GM12892 (cell line): Measurements from ENCODE around the gene MPPE1.

Source experiments
- POLR2A ChIP-seq: IDR thresholded peaks from 2 replicates; pipeline ENCODE4 v1.6.1; 2011; ENCODE audit warnings: low read depth, low read length, control low read depth
- POLR2AphosphoS5 ChIP-seq: IDR thresholded peaks from 2 replicates; pipeline ENCODE4 v1.6.1; 2011; ENCODE audit warnings: low read depth, low read length, control low read depth

DNA sequence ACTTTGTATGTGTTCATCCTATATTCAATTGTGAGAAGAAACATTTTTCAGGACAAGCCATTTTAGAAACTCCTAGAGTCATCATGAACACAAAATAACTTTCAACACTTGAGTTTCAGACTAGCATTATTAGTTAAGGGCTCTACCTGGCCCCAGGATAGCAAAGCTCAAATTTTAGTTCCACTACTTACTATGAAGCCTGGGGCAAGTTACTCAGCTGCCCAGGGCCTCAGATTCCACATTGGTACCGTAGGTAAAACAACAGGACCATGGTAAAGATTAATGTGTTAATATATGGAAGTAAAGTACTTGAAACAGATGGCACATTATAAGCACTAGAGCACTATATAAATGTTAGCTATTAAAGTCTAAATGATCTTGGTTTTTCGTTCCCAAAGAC is 19.4 kb downstream of the MPPE1 start:
- TF ChIP-seq POLR2A (no peak), POLR2AphosphoS5 (no peak)
